Islet of Langerhans (tissue), 1 donor: ENCODE results near the gene HIPK2.
A peak's percentile ranks its signal among the peaks of the same experiment; 100 is the strongest.
"Not testable (repeated sequence)": the region's sequence is repeated elsewhere in the genome, so short reads cannot be mapped to it uniquely, and the experiment has no call there.

Experiments
- FAIRE-seq: peaks from one replicate; lab custom pipeline; 2011; peaks lifted over from hg19 to GRCh38; lab: Jason Lieb, UNC

The HIPK2 gene

DNA sequence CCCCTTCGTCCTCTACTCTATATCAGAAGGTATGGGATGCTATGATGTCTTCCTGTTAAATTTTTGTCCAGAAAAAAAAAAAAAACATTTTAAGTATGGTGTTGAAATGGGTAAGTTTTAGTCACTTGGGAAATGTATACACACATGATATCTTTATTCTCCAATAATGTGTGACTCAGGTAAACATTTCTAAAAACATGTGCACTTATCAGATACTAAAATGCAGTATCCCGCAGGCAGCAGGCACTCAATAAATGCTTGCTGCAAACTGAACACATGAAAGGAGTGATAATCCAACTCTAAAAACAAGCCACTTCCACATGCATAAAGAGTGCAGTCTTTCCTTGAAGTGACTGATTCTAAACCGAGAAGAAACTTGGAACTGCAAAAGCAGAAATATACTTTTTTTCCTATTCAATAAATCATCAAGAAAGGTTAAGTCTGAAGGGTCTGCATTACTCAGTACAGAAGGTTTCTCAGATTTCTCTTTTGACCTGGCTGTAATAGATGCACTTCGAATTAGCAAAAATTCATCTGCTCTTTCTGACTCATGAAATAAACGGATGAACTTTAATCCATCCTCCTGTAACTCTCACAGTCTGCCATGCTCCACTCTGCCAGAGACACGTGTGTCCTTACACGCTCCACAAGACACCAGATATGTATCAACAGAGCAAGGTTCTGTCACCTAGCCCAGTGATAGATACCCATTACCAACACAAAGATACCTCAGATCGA is 84.0 kb downstream of the HIPK2 start:
- peak; percentile 51 for FAIRE-seq

GRCh38 chr7:139692723-139693122 is 85.1 kb downstream of the HIPK2 start:
- FAIRE-seq, result no peak

DNA sequence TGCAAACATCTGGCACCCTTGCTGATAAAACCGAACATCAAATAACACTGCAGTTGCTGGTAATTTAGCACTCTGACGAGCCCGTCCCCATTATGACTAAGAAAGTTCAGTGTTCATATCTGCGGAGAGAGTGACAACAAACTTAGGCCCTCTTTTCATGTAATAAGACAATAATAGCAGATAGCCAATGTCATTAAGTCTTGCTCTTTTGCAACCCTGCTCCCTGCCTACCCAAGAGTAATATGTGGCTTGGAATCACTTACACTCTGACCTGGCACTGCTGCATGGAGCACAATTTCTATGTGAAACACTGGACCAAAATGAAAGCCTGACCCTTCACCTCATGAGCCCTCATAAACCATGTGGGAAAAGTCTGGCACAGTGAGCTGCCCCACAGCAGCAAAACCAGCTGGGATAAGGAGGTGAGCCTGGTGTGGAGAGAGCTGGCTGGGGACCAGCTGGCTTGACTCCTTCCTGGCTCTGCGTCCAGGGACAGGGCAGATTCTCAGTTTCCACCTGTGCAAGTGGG is 86.5 kb downstream of the HIPK2 start:
- FAIRE-seq, result no peak

DNA sequence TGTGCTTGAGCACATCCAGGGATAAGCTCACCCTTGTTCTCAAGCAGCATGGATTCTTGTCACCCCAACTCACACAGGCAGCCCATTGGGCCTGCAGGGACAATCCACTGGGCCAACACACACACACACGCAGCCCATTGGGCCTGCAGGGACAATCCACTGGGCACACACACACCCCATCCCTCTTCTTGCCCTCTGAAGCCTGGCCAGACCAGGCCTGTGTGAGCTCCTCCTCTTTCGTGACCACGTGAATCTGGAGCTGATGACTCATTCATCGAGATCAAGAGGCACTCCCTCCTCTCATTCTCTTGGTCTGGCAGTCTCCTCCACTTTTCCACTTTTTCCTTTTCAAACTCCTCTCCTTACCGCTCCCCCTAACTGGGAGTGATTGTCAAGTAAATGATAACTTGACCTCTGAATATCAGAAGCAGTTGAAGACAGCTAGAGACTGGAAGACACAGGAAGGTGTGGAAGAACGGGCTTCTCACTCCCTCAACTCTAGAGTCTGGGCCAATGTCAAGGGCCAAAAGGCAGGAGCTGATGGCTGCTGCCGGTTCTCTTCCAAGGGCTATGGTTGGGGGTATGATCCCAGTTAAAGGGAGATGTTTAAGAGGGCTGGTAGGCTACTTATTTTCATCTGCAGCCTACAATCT is 89.7 kb downstream of the HIPK2 start:
- no peak for FAIRE-seq

GRCh38 chr7:139687211-139687954 is 90.4 kb downstream of the HIPK2 start:
- FAIRE-seq, result no peak

DNA sequence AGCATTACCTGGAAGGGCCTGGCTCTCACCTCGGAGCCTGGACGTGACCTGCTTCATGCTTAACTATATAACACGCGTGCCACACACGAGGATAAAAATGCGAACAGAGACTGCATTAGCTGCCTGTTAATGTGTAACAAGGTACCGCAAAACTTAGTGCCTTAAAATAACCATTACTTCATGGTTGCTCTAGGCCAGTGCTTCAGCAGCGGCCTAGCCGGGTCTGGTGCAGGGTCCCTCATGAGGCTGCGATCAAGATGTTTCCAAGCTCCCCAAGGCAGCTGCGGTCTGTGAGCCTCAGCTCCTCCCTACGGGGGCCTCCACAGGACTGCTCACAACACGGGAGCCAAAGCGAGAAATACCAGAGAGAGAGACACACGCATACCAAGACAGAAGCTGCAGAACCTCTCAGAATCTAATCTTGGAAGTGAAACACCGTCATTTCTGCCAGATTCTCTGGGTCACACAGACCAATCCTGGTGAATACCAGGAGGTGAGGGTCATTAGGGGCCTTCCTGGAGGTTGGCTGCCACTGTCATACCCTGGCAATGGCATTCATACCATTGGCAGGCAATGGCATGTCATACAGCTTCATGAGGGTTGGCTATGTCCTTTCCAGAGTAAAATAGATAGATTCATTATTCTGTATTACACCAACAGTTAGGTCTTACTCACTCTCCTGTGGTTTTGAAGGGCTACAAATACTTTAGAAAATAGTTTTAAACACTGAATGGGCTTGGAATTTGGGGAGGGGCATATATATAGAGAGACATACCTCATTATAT is 94.5 kb downstream of the HIPK2 start:
- no peak for FAIRE-seq

- no peak for FAIRE-seq
Observed at GRCh38 chr7:139682136-139683013, 95.4 kb downstream of the HIPK2 start.

DNA sequence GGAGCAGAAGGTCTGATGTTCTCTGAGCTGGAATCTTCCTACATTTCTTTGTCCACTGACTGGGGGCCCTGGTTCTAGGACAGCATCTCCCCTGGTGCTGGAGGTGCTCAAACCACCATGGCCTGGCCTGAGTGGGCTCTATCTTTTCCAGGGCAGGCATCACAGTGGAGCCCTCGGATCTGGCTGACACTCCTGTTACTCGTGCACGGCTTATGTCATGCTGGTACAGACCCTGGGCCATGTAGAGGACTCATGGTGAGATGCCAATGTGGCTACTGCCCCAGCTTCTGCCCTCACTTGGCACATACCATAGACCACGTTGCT is 96.0 kb downstream of the HIPK2 start:
- no peak for FAIRE-seq

- FAIRE-seq, result no peak
Observed at GRCh38 chr7:139681463-139681755, 96.4 kb downstream of the HIPK2 start.

DNA sequence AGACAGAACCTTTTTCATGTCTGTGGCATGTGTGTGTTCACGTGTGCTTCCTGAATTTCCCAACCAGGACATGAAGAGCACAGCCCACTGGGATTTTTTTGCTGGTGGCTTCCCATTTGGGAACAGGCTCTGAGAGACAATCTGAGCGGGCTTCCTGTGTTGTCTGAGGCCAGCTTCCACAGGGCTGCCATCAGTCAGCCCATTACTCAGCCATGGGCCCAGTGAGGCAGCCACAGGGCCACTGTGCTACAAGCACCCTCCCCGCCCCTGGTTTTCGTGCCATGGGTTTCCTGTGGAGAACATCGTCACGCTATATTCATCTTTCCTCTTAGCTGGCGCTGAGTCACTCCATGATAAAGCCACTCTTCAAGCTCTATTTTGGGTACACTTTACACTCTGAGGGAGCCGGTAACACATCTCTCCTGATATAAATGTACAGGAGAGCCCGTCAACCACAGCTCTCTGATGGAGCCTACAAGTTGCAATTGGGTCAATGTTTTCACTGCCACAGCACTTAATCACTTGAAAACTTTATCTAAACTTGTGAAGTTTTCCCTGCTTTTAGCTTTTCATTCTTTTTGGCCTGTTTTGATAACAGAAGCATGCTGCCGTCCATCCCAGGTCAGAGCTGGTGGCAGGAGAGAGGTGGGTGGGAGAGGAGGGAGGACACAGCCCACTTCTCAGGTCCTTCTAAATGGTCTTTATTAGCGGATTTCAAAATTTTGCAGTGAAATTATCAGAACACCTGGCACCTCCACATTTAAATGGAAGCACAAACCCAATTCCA is 96.9 kb downstream of the HIPK2 start:
- no peak for FAIRE-seq

DNA sequence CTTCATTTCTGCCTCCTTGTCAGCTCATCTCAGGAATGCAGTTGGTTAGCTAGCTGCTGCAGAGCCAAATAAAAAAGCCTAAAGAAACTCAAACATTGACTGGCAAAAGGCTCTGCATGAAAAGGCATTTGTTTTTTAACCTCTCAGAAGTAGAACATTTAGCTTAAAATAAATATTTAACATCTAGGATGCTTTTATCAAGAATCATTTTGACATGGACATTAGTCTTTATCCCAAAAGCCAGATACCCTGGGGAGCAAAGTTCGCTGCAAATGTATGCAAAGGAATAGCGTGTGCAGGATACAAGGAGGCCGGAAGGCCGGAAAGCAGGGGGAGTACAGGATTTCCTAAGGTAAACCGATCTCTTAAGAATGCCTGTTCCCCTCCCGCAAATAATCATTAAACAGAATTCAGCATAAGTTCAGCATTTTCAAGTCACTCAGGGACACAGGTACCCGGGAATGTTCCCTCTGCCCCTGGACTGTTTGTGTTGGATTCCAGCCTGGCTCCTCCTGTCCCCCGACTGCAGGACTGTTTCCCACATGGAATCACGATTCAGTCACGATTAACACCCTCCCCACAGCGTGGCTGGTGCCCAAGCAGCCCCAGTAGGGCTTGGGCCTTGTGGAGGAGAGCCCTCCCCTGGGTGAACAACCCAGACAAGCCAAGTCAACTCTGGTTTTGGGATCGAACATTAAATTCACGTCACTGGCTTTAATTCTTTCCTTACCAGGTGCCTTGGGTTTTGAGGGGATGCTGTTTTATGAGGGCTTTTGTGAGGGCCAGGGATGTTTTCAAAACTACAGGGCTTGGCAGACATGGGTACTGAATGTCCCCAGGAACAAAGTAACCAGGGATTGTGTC is 97.8 kb downstream of the HIPK2 start:
- FAIRE-seq, result no peak

DNA sequence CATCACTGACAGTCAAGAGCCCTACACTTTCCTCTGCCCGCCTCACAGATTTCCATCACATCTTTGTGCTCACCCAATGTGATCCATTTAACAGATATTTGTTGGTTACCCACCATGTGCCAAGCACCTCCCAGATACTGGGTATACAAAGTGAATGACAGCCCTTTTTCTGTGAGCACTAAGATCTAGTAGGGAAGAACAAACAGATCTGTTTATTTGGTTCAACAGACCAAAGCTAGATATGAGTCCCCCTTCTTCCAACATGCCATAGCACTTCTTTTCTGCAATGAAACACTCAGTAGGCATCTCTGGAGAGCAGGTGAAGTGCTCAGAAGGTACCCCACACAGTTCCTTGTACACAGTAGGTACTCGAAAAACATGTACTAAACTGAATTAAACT is 101.4 kb downstream of the HIPK2 start:
- no peak for FAIRE-seq

DNA sequence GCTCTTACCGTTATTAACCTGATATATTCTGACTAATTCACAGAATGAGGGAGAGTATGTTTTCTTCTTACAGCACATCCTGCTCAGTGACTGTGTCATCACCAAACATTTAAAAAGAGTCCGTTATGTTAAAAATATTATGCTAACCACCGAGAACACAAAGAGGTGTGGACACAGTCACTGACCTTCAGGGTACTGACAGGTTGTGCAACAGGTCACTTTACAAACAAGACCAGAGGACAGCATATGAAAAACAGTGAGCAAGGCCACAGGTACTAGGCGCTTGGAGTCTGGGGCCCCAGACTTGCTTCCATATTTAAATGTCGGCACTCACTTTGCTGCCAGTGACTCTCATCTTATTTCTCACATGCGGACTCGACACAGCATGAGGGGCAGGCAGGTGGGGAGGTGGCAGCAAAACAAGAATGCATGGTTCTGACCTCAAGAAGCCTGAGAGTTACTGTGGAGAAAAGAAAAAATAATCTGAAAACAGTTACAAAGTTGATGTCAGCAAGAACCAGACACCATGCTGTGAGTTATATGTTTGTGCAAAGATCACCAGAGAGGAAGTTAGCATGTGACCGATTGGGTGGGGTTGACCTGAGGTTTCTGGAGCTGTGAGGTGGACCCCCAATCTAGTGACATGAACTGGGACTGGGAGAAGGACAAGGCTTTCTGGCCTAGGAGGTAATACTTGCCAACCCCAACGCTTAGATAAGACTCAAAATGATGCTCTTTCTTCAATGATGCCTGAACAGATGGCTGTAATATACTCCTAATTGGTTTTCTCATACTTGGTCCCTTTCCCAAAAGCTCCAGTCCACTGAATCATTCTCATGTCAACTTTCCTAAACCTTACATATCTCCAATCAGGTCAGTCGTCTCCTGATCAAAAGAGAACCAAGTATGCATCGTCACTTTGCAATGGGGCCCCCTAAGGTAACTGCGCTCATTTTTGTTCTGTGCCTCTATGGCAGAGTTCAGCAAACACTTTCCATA is 102.4 kb downstream of the HIPK2 start:
- FAIRE-seq, result no peak

- FAIRE-seq, result no peak
Observed at GRCh38 chr7:139674752-139675126, 103.1 kb downstream of the HIPK2 start.

DNA sequence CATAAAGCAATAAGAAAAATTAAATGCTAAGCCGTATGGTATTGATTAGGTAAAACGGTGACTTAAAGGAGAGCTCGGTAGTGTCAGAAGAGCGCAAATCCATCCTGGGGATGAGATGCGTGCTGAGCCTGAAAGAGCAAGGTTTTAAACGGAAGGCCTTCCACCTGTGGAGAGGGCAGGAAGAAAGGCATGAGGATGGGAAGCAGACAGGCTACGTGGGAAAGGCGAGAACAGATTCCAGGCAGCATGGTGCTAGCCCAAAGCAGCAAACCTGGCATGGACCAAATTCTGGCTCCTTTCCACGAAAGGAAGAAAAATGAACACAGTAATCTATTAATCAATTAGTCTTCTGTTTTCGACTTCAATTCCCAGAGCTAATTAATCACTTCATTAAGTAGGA is 103.5 kb downstream of the HIPK2 start:
- FAIRE-seq, result no peak

- FAIRE-seq, result no peak
Observed at GRCh38 chr7:139673762-139674161, 104.0 kb downstream of the HIPK2 start.

- FAIRE-seq, result no peak
Observed at GRCh38 chr7:139673230-139673629, 104.6 kb downstream of the HIPK2 start.

GRCh38 chr7:139671967-139672366 is 105.8 kb downstream of the HIPK2 start:
- no peak for FAIRE-seq

GRCh38 chr7:139670662-139671061 is 107.1 kb downstream of the HIPK2 start:
- FAIRE-seq, result not testable (repeated sequence)
